Measurements from ENCODE around the gene ADGRV1. TPM values are rescaled to one million over a fixed set of nuclear protein-coding genes. Genes with fewer than 3 reads are reported as not detected.

ADGRV1 gene
- total RNA-seq, 1 experiment from 2014 or later, result 64.8 TPM

- Mint-ChIP-seq H3K4me1 (peaks cover 3 to 11% of the 10 kb centered on the region in 2 experiments; a peak in 3 of 4 replicates), H3K9me3 (no peaks in the 10 kb centered on the region)
Observed at GRCh38 chr5:90637731-90638130, 79.1 kb downstream of the ADGRV1 start.

More at GRCh38 chr5:90637731-90638130, 79.1 kb downstream of the ADGRV1 start:
- no peaks in the 10 kb centered on the region for H3K79me1 ChIP-seq (ENCODE audit: insufficient read depth, low read depth, low read length, poor library complexity, severe bottlenecking)
- no peak overlapping the region for H4K91ac ChIP-seq (ENCODE audit: insufficient read length, low read depth, low read length)
- H3K27ac ChIP-seq (ENCODE audit: insufficient read length, low read depth, low read length), result no peak overlapping the region
- H3K4me2 ChIP-seq (ENCODE audit: insufficient read depth, insufficient read length, low read length), result no peak overlapping the region
- H3K79me2 ChIP-seq (ENCODE audit: insufficient read depth, low read length), result no peaks in the 10 kb centered on the region
- H4K20me1 ChIP-seq (ENCODE audit: control insufficient read depth, insufficient read depth, insufficient read length), result no peaks in the 10 kb centered on the region
- H3K36me3 Mint-ChIP-seq (ENCODE audit: insufficient read depth in 1 of 3, low read depth in 3 of 3), result peaks cover 3 to 9% (median 5%) of the 10 kb centered on the region in 3 experiments; a peak in 5 of 7 replicates
- WGBS (ENCODE audit: extremely low coverage, insufficient read length, low lambda C conversion rate), result no CpG with 5 or more reads among the region's 3 CpGs
- H3K9me3 ChIP-seq (ENCODE audit: control insufficient read depth, low read depth, low read length), result no peaks in the 10 kb centered on the region
- no peak for DNase-seq
- no peak overlapping the region for H4K8ac ChIP-seq (replicated peaks; ENCODE audit: insufficient read length, low read depth, low read length)
- no peak overlapping the region for H2AFZ ChIP-seq (ENCODE audit: low read length)
- H2BK12ac ChIP-seq (ENCODE audit: insufficient read length, low read depth, low read length), result no peak overlapping the region
- H3K14ac ChIP-seq (ENCODE audit: insufficient read depth, low read length), result no peak overlapping the region
- H3K23ac ChIP-seq (ENCODE audit: insufficient read length, low read depth, low read length), result no peak overlapping the region
- no peak overlapping the region for H3K4me3 Mint-ChIP-seq
- H4K5ac ChIP-seq (ENCODE audit: insufficient read length, low read depth, low read length), result no peak overlapping the region
- no peak overlapping the region for H3K56ac ChIP-seq (ENCODE audit: insufficient read length, low read depth, low read length)
- TF ChIP-seq CTCF (conservative IDR thresholded peaks at IDR 0.05), result no peak
- no peak overlapping the region for H3K4ac ChIP-seq (ENCODE audit: low read depth, low read length)
- no peaks in the 10 kb centered on the region for H3K23me2 ChIP-seq (ENCODE audit: insufficient read length, low read depth, low read length, poor library complexity, severe bottlenecking)
- no peak overlapping the region for H2BK5ac ChIP-seq (ENCODE audit: insufficient read length, low read length)
- H3T11ph ChIP-seq (ENCODE audit: low read length), result no peak overlapping the region
- no peaks in the 10 kb centered on the region for H3K27me3 ChIP-seq (ENCODE audit: insufficient read depth, low read length)
- no peak overlapping the region for H2BK15ac ChIP-seq (ENCODE audit: low read depth, low read length)
- H3K27me3 Mint-ChIP-seq (ENCODE audit: low read depth), result no peaks in the 10 kb centered on the region
- no peaks in the 10 kb centered on the region for H3K4me1 ChIP-seq (ENCODE audit: insufficient read depth, low read length)
- H2AK5ac ChIP-seq (ENCODE audit: insufficient read length, low read length), result no peak overlapping the region
- no peak overlapping the region for H3K27ac Mint-ChIP-seq
- no peak overlapping the region for H3K18ac ChIP-seq (ENCODE audit: insufficient read length, low read depth, low read length)
- no peak overlapping the region for H2BK120ac ChIP-seq (ENCODE audit: low read depth, low read length, poor library complexity, severe bottlenecking)
- H3K9ac ChIP-seq (ENCODE audit: extremely low read depth, insufficient read length, low read length), result no peak overlapping the region
- no peak overlapping the region for H2BK20ac ChIP-seq (ENCODE audit: low read depth, low read length, poor library complexity, severe bottlenecking)

All from H9 (cell line).